HEK293T (cell line): ENCODE results near the gene CCDC57.

Experiments
- NFRKB ChIP-seq: fragments of 450-650 bp; IDR thresholded peaks from 2 replicates; pipeline ENCODE4 v1.6.1; 2016; ENCODE audit warnings: mild to moderate bottlenecking, moderate library complexity
- PKNOX1 ChIP-seq: fragments of 450-650 bp; IDR thresholded peaks from 2 replicates; pipeline ENCODE4 v1.6.1; 2016
- SP1 ChIP-seq: fragments of 450-650 bp; IDR thresholded peaks from 2 replicates; pipeline ENCODE4 v1.6.1; 2017
- SUZ12 ChIP-seq: fragments of 450-650 bp; IDR thresholded peaks from 2 replicates; pipeline ENCODE4 v1.6.1; 2016; ENCODE audit warnings: mild to moderate bottlenecking
- TARDBP ChIP-seq: fragments of 450-650 bp; IDR thresholded peaks from 2 replicates; pipeline ENCODE4 v1.6.1; 2016
- ZNF384 ChIP-seq: fragments of 450-650 bp; IDR thresholded peaks from 2 replicates; pipeline ENCODE4 v1.6.1; 2016

DNA sequence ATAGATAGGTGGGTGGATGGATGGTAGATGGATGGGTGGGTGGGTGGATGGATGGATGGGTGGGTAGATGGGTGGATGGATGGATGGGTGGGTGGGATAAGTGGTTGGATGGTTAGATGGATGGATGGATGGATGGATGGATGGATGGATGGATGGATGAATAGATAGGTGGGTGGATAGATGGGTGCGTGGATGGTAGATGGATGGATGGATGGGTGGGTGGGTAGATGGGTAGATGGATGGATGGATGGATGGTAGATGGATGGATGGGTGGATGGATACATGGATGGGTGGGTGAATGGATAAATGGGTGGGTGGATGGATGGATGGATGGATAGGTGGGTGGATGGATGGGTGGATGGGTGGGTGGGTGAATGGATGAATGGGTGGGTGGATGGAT lies 64.6 kb downstream of the CCDC57 start:
- TF ChIP-seq SUZ12 (no peak), NFRKB (no peak), SP1 (no peak), ZNF384 (no peak), PKNOX1 (no peak), TARDBP (no peak)
